ENCODE results near the gene CARD16. TPM values are rescaled to one million over a fixed set of nuclear protein-coding genes. Genes with fewer than 3 reads are reported as not detected.
"Not testable (repeated sequence)": the region's sequence is repeated elsewhere in the genome, so short reads cannot be mapped to it uniquely, and the experiment has no call there.

Gene CARD16
- 10 to 100 TPM in 1 of 2 experiments, 1 to 10 TPM in 1; 8.6 to 10.5 TPM for total RNA-seq

DNA sequence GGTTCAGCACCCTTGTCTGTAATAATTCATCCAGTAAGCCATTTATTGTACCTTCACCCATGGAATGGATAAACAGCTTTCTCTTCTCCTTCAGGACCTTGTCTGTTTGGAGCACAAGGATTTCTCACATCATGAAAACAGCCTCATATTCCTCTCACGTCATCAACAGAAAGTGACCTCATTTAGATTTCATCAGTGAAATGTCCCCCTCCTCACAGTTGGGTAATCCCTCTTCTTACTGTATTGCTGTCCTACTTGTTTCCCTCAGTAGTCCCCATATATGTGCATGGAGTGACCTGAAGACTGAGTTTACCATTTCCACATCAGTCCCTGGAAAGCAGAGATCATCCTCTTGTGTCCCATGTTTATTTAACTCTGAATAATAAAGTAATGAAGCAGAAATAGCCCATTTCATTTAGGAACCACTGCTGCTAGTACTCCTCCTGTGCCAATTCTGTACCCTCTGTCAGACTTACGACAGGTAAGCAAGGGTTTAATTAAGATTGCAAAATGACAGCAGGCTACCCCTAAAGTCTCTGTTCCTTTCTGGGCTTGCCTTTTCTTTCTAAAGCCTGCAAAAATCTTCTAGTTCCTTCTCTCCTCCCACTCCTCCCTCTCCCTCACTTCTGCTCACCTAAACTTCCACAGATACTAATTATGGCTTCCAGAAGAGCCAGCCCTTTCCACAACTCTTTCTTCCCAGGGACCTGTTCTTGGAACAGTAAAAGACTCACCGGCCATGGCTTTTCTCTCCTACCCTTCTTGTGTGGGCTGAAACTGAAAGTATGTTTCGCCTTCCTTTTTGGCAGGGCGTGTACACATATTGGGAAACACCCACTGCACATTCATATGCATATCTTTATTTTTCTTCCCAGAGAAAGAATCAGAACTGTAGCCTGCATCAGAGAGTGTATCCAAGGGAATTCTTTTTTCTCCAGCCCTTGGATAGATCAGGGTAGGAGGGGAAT is at the start of gene CARD16:
CARD16 (minus strand) TSS at position 779 of the 968 bp plus-strand sequence; CDS start at position 741, 38 bp downstream.
- peak; percentile 55 for DNase-seq
- Mint-ChIP-seq H3K27ac (peak within 1 kb of the TSS; percentile 71), H3K4me1 (ENCODE audit: low read depth) (peaks cover 55% of the 10 kb centered on the region), H3K4me3 (peak within 1 kb of the TSS; percentile 77)
- CTCF ChIA-PET, POLR2A ChIA-PET, H3K36me3 Mint-ChIP-seq, H3K27me3 Mint-ChIP-seq, H3K9me3 Mint-ChIP-seq: not testable (repeated sequence)
- intact Hi-C loops (cut with micrococcal nuclease) = loop anchor here (1.0 kb wide), 3 partner anchors 12 to 340 kb away; no protein-coding TSS in a partner anchor

DNA sequence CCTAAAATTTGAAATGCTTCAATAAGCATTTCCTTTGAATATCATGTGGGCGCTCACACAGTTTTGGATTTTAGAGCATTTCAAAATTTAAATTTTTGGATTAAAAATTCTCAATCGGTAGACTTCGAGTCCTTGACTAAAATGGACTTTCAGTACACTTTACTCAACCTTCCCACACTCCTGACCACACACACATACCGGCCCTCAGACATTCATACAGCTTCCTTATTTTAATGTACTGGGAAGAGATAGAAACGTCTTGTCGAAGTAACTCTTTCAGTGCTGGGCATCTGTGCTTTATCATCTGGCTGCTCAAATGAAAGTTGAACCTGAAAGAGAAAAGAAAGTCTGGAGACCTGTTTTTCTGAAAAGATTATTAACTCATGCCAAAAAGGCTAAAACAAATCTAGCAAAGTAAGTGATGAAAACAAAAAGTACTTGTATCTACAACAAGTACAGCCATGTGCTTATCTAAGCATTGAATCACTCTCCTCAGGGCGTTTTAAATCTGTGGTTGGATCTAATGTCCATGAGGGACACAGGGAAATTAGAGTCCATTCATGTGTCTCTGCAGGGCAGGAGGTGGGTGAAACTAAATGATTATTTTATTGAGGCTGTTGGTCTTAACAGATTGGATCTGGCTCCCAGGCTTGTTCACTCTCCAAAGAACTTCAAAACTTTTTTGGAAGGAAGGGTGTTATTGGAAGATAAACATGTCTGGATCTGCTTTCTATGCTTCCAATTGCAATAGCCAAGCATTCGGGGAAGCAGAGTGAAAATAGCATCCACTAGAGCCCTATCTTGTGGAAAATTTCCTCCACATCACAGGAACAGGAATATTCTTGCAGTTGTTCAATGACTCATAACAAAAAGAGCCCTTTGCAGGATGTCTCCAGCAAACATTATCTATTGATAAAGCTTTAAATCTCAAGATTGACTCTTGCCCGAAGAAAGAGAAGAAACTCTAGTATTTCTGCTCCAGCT is 47.4 kb upstream of the CARD16 start:
- DNase-seq = no peak
- ChIA-PET POLR2A (no interaction called here), CTCF (no interaction called here)
- Mint-ChIP-seq H3K36me3 (no peaks in the 10 kb centered on the region), H3K9me3 (no peaks in the 10 kb centered on the region), H3K4me1 (ENCODE audit: low read depth) (no peaks in the 10 kb centered on the region), H3K27ac (no peak overlapping the region), H3K27me3 (no peaks in the 10 kb centered on the region), H3K4me3 (no peak overlapping the region)
- intact Hi-C loops (cut with micrococcal nuclease) = no loop called here

DNA sequence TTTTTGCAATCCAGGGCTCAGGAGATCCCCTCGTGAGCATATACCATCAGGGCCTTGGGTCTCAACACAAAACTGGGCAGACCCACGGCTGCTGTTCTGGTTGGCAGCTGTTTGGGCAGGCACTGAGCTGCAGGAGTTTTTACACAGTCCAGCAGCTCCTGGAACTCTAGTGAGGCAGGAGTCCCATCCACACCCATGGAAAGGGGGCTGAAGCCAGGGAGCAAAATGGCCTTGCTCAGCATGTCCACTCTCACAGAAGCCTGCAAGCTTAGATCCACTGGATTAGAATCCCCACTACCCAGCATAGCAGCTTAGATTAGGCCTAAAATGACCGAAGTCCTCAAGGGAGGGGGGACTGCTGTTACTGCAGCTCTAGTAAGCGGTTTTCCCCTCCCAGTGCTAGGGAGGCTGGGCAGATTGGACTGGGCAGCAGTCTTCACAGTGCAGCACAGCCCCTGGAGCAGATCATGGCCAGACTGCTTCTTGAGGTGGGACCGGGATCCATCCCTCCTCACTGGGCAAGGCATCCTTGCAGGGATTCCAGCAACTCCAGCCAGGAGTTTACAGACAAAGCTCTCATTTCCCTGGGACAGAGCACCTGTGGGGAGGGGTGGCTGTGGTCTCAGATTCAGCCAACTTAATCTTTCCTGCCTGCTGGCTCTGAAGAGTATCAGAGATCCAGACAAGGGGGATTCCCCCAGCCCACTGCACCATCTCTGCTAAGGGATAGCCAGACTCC is 36.4 kb upstream of the CARD16 start:
- no peaks in the 10 kb centered on the region for H3K9me3 Mint-ChIP-seq
- CTCF ChIA-PET = interaction anchor here (0.5 kb wide), 1 partner anchor 783 kb away, joined by 3 read pairs; no protein-coding TSS in a partner anchor

DNA sequence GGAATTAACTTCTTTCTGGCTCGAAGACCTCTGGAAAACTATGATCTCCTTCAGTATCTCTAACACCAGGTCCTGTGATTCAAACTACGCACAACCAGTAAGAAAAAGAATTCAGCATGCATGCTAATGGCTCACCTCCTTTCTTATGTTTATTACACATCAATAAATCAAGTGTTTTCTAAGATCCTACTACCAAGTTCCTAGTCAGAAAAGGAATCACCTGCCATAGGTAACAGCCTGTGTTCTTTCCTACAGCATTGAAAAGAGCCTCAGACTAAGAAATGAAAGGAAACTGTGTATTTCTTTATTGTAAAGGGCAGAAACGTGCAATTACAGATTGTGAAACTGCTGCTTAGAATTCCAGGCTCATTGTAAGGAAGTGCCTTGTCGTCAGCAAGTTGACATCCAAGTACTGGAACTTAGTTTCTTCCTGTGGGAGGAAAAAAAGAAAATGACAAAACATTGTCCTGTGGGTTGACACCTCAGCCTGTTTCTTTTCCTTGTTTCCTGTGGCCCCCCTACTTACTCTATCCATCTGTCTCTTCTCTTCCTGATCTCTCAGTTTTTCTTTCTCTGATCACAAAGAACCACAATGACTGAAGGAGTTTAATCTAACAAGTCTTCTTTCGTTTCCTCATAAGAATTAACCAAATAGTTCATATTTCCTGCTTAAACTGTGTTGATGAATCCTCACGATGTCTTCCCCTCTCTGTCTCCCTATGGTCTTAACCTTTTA is 35.2 kb upstream of the CARD16 start:
- intact Hi-C loops (cut with micrococcal nuclease); DNase-seq; H3K9me3 Mint-ChIP-seq; H3K4me3 Mint-ChIP-seq; H3K36me3 Mint-ChIP-seq; POLR2A ChIA-PET; H3K27me3 Mint-ChIP-seq; CTCF ChIA-PET; H3K27ac Mint-ChIP-seq: not testable (repeated sequence)
- peaks cover 28% of the 10 kb centered on the region for H3K4me1 Mint-ChIP-seq (ENCODE audit: low read depth)

More for the DNA sequence above, 36.4 kb upstream of the CARD16 start:
- intact Hi-C loops (cut with micrococcal nuclease) = no loop called here
- H3K36me3 Mint-ChIP-seq = no peaks in the 10 kb centered on the region
- H3K4me3 Mint-ChIP-seq = no peak overlapping the region
- H3K4me1 Mint-ChIP-seq (ENCODE audit: low read depth) = peaks cover 26% of the 10 kb centered on the region
- DNase-seq = no peak
- no peaks in the 10 kb centered on the region for H3K27me3 Mint-ChIP-seq
- H3K27ac Mint-ChIP-seq = no peak overlapping the region
- POLR2A ChIA-PET = no interaction called here

DNA sequence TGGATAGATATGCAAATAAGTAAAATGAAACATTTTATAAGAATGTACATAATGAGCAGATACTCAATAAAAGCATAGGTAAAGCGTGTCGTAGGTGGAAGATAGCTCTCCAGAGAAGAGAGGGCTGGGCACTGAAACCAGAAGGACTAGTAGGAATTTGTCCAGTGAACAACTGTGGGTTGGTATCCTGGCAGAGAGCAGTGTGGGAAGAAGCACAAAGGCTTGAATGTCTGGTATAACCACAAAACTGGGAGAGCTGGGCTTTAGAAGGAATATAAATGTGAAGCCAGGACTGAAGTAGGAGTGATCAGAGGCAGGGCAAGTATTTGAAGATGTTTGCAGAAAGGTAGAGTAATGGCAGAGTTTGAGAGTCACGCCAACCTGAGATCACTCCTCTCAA is 33.1 kb upstream of the CARD16 start:
- no peak for DNase-seq
- Mint-ChIP-seq H3K27ac (no peak overlapping the region), H3K4me3 (no peak overlapping the region), H3K4me1 (ENCODE audit: low read depth) (peaks cover 28% of the 10 kb centered on the region), H3K27me3 (no peaks in the 10 kb centered on the region), H3K9me3 (no peaks in the 10 kb centered on the region), H3K36me3 (no peaks in the 10 kb centered on the region)
- ChIA-PET POLR2A (no interaction called here), CTCF (no interaction called here)
- intact Hi-C loops (cut with micrococcal nuclease) = no loop called here

DNA sequence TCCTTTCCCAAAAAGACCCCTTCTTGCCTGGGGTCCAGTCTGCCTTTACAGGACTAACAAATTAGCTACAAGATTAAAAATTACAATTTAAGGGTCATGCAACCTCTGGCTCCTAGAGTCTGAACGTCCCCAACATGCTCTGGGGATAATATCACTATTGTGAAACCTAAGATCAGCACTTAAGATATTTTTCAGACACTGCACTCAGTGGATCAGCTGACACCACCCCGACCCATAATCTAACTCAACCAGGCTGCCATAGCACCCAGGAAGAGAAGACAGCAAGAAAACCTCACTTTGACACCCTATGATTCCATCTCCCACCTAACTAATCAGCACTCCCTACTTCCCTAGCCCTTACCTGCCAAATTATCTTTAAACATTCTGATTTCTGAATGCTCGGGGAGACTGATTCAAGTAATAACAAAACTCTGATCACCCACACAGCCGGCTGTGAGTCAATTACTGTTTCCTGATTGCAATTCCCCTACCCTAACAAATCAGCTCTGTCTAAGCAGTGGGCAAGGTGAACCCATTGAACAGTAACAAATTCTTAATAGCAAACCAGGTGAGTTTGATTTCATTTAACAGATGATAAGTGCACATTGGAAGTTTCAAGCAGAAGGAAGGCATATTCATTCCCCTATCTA is 32.1 kb upstream of the CARD16 start:
- H3K4me1 Mint-ChIP-seq (ENCODE audit: low read depth) = peaks cover 28% of the 10 kb centered on the region
- POLR2A ChIA-PET = interaction anchor here (1.0 to 1.3 kb wide), 2 partner anchors 30 to 169 kb away, joined by 3 to 4 read pairs; no protein-coding TSS in a partner anchor
- H3K9me3 Mint-ChIP-seq, H3K27me3 Mint-ChIP-seq, CTCF ChIA-PET, H3K27ac Mint-ChIP-seq, H3K36me3 Mint-ChIP-seq, H3K4me3 Mint-ChIP-seq: not testable (repeated sequence)
- intact Hi-C loops (cut with micrococcal nuclease) = loop anchor here (1.0 to 2.0 kb wide), 2 partner anchors 23 to 126 kb away; no protein-coding TSS in a partner anchor
- DNase-seq = peak; percentile 76

DNA sequence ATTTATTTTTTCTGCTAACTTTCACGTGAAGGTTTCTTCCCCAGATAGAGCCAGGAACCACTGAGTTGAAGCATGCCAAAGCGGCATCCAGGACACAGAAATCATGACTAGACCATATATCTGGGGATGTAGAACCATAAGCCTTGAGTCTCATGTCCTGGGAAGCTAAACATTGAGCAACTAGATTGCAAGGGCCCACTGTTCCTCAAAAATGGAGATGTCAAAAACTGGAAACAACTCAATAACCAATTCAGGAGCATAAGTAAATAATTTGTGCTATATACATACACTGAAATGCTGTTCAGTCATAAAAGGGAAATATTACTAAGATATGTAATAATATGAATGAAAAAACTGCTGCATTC is 29.0 kb upstream of the CARD16 start:
- CTCF ChIA-PET = no interaction called here
- DNase-seq = no peak
- H3K36me3 Mint-ChIP-seq = no peaks in the 10 kb centered on the region
- H3K9me3 Mint-ChIP-seq = no peaks in the 10 kb centered on the region
- no peak overlapping the region for H3K4me3 Mint-ChIP-seq
- no peak overlapping the region for H3K27ac Mint-ChIP-seq
- POLR2A ChIA-PET = no interaction called here
- intact Hi-C loops (cut with micrococcal nuclease) = no loop called here
- H3K27me3 Mint-ChIP-seq = no peaks in the 10 kb centered on the region
- peaks cover 34% of the 10 kb centered on the region for H3K4me1 Mint-ChIP-seq (ENCODE audit: low read depth)

DNA sequence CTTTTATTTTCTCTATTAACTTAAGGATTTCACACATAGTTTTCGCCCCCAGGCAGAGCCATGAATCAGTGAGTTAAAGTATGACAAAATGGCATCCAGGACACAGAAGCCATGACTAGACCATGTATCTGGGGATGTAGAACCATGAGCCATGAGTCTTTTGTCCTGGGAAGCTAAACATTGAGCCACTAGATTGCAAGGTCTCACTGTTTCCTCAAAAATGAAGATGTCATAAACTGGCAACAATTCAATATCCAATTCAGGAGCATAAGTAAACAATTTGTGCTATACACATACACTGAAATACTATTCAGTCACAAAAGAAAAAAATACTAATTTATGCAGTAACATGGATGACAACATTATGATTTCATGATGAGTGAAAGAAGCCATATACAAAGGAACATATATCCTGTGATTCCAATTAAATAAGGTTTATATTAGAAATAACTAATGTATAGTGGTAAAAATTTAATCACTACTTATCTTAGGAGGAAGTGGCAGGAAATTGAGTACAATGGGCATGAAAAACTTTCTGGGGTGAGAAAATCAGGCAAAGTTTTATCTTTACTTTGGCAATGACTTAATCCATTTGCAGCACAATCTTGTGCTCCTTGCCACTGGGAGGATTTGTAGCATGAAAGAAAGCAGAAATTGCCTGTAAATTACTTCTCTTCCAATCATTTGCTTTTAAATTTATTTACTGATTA is 28.5 kb upstream of the CARD16 start:
- ChIA-PET POLR2A (no interaction called here), CTCF (no interaction called here)
- Mint-ChIP-seq H3K9me3 (no peaks in the 10 kb centered on the region), H3K27ac (no peak overlapping the region), H3K4me3 (no peak overlapping the region), H3K27me3 (no peaks in the 10 kb centered on the region), H3K4me1 (ENCODE audit: low read depth) (peaks cover 39% of the 10 kb centered on the region), H3K36me3 (no peaks in the 10 kb centered on the region)
- intact Hi-C loops (cut with micrococcal nuclease) = no loop called here
- no peak for DNase-seq

DNA sequence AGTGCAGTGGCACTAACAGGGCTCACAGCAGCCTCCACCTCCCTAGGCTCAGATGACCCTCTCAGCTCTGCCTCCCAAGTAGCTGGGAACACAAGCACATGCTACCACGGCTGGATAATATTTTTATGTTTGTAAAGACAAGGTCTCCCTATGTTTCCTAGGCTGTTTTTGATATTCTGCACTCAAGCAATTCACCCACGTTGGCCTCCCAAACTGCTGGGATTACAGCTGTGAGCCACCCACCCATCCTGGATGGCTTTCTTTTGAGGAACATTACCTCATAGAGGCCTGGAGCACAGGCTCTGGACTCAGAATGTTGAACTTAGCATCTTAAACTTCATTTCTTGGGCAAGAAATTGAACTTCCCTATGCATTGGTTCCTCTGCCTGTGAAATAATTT is 26.9 kb upstream of the CARD16 start:
- H3K9me3 Mint-ChIP-seq; POLR2A ChIA-PET; CTCF ChIA-PET; H3K27ac Mint-ChIP-seq; H3K36me3 Mint-ChIP-seq; H3K27me3 Mint-ChIP-seq; DNase-seq; H3K4me3 Mint-ChIP-seq; intact Hi-C loops (cut with micrococcal nuclease): not testable (repeated sequence)
- H3K4me1 Mint-ChIP-seq (ENCODE audit: low read depth) = peaks cover 38% of the 10 kb centered on the region

DNA sequence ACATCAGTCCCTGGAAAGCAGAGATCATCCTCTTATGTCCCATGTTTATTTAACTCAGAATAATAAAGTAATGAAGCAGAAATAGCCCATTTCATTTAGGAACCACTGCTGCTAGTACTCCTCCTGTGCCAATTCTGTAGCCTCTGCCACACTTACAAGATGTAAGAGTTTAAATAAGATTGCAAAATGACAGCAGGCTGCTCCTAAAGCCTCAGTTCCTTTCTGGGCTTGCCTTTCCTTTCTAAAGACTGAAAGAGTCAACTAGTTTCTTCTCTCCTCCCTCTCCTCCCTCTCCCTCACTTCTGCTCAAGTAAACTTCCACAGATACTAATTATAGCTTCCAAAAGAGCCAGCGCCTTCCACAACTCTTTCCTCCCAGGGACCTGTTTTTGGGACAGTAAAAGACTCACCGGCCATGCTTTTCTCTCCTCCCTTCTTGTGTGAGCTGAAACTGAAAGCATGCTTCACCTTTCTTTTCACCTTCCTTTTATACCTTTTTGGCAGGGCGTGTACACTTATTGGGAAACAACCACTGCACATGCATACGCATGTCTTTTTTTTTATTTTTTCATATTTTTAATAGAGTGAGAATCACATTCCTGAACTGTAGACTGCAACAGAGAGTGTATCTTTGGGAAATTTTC is 26.1 kb upstream of the CARD16 start:
- Mint-ChIP-seq H3K36me3 (no peaks in the 10 kb centered on the region), H3K4me3 (peak overlapping the region; percentile 67), H3K27ac (peak overlapping the region; percentile 55), H3K9me3 (no peaks in the 10 kb centered on the region), H3K4me1 (ENCODE audit: low read depth) (peaks cover 32% of the 10 kb centered on the region), H3K27me3 (no peaks in the 10 kb centered on the region)
- DNase-seq = no peak
- ChIA-PET POLR2A (no interaction called here), CTCF (interaction anchor here (0.7 kb wide), 1 partner anchor 712 kb away, joined by 3 read pairs; no protein-coding TSS in a partner anchor)
- intact Hi-C loops (cut with micrococcal nuclease) = loop anchor here (2.0 kb wide), 2 partner anchors 16 to 24 kb away; no protein-coding TSS in a partner anchor
